SK-N-SH treated with all-trans-retinoic acid at 6 μM for 48 hours (cell line): Measurements from ENCODE around the gene AGMO.

ENCODE experiments used
- ATAC-seq: fragments of 200-7000 bp; cut with Tn5 transposase; 3 replicates; pipeline ENCODE4 v1.9.1; 2020; ENCODE audit warnings: mild to moderate bottlenecking, moderate library complexity
- ARNTL ChIP-seq: fragments of 450-650 bp; formaldehyde crosslinking; IDR thresholded peaks from 2 replicates; pipeline ENCODE4 v1.5.0; 2020; ENCODE audit warnings: low read depth, mild to moderate bottlenecking, moderate library complexity, borderline replicate concordance
- BACH2 ChIP-seq: fragments of 250-450 bp; sonication (Bioruptor Pico); IDR thresholded peaks from 2 replicates; pipeline ENCODE4 v1.9.0; 2021; ENCODE audit warnings: mild to moderate bottlenecking, borderline replicate concordance
- ESRRG ChIP-seq: fragments of 250-450 bp; sonication (Bioruptor Pico); IDR thresholded peaks from 2 replicates; pipeline ENCODE4 v1.6.1; 2021; ENCODE audit warnings: mild to moderate bottlenecking
- GLIS3 ChIP-seq: fragments of 250-450 bp; sonication (Bioruptor Pico); IDR thresholded peaks from 2 replicates; pipeline ENCODE4 v1.5.0; 2020; ENCODE audit warnings: mild to moderate bottlenecking, moderate library complexity
- ISL1 ChIP-seq: fragments of 250-450 bp; sonication (Bioruptor Pico); IDR thresholded peaks from 2 replicates; pipeline ENCODE4 v2.1.2; 2022; ENCODE audit warnings: mild to moderate bottlenecking, moderate library complexity
- PPARA ChIP-seq: fragments of 250-450 bp; sonication (Bioruptor Pico); IDR thresholded peaks from 2 replicates; pipeline ENCODE4 v1.5.0; 2020; ENCODE audit warnings: mild to moderate bottlenecking, borderline replicate concordance
- SNAI2 ChIP-seq: fragments of 250-450 bp; sonication (Bioruptor Pico); IDR thresholded peaks from 2 replicates; pipeline ENCODE4 v1.5.0; 2020; ENCODE audit warnings: mild to moderate bottlenecking, moderate library complexity
- TCF4 ChIP-seq: fragments of 250-450 bp; sonication (Bioruptor Pico); IDR thresholded peaks from 2 replicates; pipeline ENCODE4 v1.8.0; 2021; ENCODE audit warnings: mild to moderate bottlenecking, moderate library complexity, borderline replicate concordance
- TOX ChIP-seq: fragments of 250-450 bp; sonication (Bioruptor Pico); IDR thresholded peaks from 2 replicates; pipeline ENCODE4 v1.8.0; 2021; ENCODE audit warnings: mild to moderate bottlenecking, moderate library complexity, borderline replicate concordance
- ZC3H10 ChIP-seq: fragments of 250-450 bp; sonication (Bioruptor Pico); IDR thresholded peaks from 2 replicates; pipeline ENCODE4 v1.5.1; 2021; ENCODE audit warnings: mild to moderate bottlenecking, moderate library complexity
- ZFP3 ChIP-seq: fragments of 250-450 bp; sonication (Bioruptor Pico); IDR thresholded peaks from 2 replicates; pipeline ENCODE4 v1.5.0; 2020; ENCODE audit warnings: mild to moderate bottlenecking, moderate library complexity
- ZNF565 ChIP-seq: fragments of 450-650 bp; formaldehyde crosslinking; conservative IDR thresholded peaks from 2 replicates; pipeline ENCODE4 v1.5.0; 2020; ENCODE audit warnings: low read depth, mild to moderate bottlenecking, moderate library complexity
- ZNF70 ChIP-seq: fragments of 450-650 bp; formaldehyde crosslinking; IDR thresholded peaks from 2 replicates; pipeline ENCODE4 v1.5.0; 2020; ENCODE audit warnings: mild to moderate bottlenecking, moderate library complexity
- ZNF8 ChIP-seq: fragments of 450-650 bp; formaldehyde crosslinking; IDR thresholded peaks from 2 replicates; pipeline ENCODE4 v1.5.0; 2020; ENCODE audit warnings: mild to moderate bottlenecking, moderate library complexity
- TF ChIP-seq, protein P1 (sequence below): fragments of 250-450 bp; sonication (Bioruptor Pico); IDR thresholded peaks from 2 replicates; pipeline ENCODE4 v1.5.0; 2020; ENCODE audit warnings: mild to moderate bottlenecking, moderate library complexity
- TF ChIP-seq, protein P2 (sequence below): fragments of 250-450 bp; sonication (Bioruptor Pico); IDR thresholded peaks from 2 replicates; pipeline ENCODE4 v1.8.0; 2021; ENCODE audit warnings: low read depth, mild to moderate bottlenecking, moderate library complexity, borderline replicate concordance
- TF ChIP-seq, protein P3 (sequence below): fragments of 250-450 bp; sonication (Bioruptor Pico); IDR thresholded peaks from 2 replicates; pipeline ENCODE4 v1.8.0; 2020; ENCODE audit warnings: mild to moderate bottlenecking, moderate library complexity, borderline replicate concordance
- TF ChIP-seq, protein P4 (sequence below): fragments of 250-450 bp; sonication (Bioruptor Pico); IDR thresholded peaks from 2 replicates; pipeline ENCODE4 v1.5.1; 2021; ENCODE audit warnings: mild to moderate bottlenecking, moderate library complexity

AGMO gene

DNA sequence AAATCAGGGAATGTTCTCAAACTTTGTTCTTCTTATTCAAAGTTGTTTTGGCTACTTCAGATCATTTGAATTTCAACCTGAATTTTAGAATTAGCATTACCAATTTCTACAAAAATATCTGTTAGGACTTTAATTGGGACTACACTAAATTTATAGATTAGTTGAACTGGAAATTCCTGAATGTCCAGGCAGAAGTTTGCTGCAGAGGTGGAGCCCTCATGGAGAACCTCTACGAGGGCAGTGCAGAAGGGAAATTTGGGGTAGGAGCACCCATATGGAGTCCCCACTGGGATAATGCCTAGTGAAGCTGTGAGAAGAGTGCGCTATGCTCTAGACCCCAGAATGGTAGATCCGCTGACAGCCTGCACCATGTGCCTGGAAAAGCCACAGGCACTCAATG is 22.8 kb upstream of the AGMO start:
- no peak for TF ChIP-seq ZC3H10 (CRISPR knock-in tag)
- TF ChIP-seq, protein P1, sequence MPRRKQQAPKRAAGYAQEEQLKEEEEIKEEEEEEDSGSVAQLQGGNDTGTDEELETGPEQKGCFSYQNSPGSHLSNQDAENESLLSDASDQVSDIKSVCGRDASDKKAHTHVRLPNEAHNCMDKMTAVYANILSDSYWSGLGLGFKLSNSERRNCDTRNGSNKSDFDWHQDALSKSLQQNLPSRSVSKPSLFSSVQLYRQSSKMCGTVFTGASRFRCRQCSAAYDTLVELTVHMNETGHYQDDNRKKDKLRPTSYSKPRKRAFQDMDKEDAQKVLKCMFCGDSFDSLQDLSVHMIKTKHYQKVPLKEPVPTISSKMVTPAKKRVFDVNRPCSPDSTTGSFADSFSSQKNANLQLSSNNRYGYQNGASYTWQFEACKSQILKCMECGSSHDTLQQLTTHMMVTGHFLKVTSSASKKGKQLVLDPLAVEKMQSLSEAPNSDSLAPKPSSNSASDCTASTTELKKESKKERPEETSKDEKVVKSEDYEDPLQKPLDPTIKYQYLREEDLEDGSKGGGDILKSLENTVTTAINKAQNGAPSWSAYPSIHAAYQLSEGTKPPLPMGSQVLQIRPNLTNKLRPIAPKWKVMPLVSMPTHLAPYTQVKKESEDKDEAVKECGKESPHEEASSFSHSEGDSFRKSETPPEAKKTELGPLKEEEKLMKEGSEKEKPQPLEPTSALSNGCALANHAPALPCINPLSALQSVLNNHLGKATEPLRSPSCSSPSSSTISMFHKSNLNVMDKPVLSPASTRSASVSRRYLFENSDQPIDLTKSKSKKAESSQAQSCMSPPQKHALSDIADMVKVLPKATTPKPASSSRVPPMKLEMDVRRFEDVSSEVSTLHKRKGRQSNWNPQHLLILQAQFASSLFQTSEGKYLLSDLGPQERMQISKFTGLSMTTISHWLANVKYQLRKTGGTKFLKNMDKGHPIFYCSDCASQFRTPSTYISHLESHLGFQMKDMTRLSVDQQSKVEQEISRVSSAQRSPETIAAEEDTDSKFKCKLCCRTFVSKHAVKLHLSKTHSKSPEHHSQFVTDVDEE (CRISPR knock-in tag), result no peak
- no peak for TF ChIP-seq ZNF8 (CRISPR knock-in tag)
- no peak for TF ChIP-seq BACH2 (CRISPR knock-in tag)
- no peak for TF ChIP-seq ZNF565 (CRISPR knock-in tag)
- TF ChIP-seq ARNTL (CRISPR knock-in tag), result no peak
- no peak for TF ChIP-seq PPARA
- ATAC-seq, result no peak

DNA sequence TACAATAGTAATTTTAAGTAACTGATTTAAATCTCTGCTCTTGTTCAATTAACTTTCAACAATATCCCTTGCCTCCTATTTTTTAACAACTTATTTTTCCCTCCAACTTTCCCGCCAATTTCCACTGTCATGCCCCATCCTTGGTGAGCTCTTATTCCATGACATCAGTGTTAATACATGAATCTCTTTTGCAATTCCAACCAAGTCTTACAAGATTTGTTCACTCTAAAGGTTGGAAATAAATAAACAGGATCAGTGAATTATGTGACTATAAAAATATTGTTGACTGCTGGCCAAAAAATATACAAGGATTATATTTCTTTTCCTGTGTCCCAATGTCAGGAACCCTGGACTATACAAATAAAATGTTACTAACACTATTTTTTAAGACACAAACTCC is 21.0 kb upstream of the AGMO start:
- no peak for ATAC-seq
- TF ChIP-seq ZNF70 (CRISPR knock-in tag) (no peak), ZNF565 (CRISPR knock-in tag) (no peak), ZFP3 (no peak), TOX (CRISPR knock-in tag) (no peak)
- TF ChIP-seq, protein P2, sequence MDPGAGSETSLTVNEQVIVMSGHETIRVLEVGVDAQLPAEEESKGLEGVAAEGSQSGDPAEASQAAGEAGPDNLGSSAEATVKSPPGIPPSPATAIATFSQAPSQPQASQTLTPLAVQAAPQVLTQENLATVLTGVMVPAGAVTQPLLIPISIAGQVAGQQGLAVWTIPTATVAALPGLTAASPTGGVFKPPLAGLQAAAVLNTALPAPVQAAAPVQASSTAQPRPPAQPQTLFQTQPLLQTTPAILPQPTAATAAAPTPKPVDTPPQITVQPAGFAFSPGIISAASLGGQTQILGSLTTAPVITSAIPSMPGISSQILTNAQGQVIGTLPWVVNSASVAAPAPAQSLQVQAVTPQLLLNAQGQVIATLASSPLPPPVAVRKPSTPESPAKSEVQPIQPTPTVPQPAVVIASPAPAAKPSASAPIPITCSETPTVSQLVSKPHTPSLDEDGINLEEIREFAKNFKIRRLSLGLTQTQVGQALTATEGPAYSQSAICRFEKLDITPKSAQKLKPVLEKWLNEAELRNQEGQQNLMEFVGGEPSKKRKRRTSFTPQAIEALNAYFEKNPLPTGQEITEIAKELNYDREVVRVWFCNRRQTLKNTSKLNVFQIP, result no peak

DNA sequence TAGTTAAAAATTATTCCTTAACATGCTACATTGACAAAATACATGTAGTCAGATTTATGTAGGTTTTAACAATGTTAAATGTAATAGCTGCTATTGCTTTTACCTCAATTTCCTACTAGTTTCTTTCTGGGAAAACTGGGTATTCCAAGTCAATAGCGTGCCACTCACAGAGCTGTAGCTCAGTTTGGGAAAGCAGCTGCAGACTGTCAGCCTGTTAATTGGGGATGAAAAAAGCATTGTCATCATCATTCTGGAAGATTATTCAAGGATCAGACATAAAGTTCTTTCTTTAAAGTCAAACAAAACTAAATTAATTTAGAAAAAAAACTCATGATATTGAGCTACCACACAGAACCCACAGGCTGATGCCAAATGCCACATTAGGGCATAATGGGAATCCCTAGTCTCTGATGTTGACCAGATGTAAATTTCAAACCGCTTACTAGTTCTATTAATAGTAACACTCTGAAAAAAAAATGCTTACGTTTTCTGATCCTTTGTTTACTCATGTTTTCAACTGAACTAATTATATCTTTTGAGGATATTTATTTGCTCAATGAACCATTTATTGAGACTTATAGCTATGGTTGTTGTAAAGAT is 19.6 kb upstream of the AGMO start:
- TF ChIP-seq PPARA (no peak), ISL1 (peak; percentile 70)
- ATAC-seq, result peak; percentile 65; the same call in 2 of the 3 replicates

DNA sequence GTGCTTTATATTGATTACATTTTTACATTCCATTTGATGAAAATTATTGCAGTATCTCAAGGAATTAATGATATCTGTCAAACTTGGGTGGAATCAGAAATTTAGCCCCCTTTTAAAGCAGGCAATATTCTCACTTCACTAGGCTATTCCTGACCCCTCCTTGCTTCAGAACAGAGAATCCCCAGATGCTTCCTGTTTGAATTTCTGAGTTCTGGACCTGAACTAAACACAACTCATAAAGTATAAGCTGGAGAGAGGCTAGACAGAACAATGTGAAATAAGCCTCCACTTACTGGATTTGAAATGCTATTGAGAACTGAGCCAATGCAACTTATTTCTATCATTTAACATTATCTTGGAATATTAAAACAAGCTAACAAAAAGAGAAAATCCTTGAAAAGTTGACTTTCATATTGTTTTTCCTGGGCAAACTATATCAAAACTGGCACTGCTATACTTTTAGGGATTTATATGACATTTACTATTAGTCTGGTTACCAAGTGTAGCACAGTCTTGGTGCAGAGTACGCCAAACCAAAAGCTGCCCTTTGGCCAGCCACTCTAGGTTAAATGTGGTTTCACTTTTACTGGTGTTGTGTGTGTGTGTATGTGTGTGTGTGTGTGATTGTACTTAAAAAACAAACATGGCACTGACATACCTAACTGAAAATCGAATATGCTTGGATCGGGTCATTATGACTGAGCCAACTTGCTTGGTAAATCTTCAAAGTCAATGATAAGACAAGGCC is 19.0 kb upstream of the AGMO start:
- TF ChIP-seq TCF4 (CRISPR knock-in tag) (no peak), GLIS3 (CRISPR knock-in tag) (no peak), ZNF565 (CRISPR knock-in tag) (no peak), ZC3H10 (CRISPR knock-in tag) (no peak), TOX (CRISPR knock-in tag) (no peak)
- TF ChIP-seq, protein P3, sequence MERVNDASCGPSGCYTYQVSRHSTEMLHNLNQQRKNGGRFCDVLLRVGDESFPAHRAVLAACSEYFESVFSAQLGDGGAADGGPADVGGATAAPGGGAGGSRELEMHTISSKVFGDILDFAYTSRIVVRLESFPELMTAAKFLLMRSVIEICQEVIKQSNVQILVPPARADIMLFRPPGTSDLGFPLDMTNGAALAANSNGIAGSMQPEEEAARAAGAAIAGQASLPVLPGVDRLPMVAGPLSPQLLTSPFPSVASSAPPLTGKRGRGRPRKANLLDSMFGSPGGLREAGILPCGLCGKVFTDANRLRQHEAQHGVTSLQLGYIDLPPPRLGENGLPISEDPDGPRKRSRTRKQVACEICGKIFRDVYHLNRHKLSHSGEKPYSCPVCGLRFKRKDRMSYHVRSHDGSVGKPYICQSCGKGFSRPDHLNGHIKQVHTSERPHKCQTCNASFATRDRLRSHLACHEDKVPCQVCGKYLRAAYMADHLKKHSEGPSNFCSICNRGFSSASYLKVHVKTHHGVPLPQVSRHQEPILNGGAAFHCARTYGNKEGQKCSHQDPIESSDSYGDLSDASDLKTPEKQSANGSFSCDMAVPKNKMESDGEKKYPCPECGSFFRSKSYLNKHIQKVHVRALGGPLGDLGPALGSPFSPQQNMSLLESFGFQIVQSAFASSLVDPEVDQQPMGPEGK (CRISPR knock-in tag), result no peak
- no peak for ATAC-seq

DNA sequence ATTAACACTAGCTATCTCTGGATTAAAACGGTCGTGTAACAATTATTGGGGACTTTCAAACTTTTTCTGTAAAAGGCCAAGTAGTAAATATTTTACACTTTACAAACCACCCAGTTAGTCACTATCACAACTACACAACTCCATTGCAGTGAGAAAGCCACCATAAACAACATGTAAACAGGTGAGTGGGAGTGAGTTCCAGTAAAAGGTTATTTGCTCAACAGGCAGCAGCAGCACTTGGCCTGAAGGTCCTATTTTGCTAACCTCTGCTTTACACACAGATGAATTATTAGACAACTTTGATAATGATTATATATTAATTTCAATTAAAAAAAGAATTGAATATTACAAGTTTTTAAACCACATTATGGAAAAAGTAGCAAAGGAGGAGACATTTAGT is 15.8 kb upstream of the AGMO start:
- no peak for ATAC-seq
- TF ChIP-seq SNAI2 (CRISPR knock-in tag) (no peak), BACH2 (CRISPR knock-in tag) (no peak), ZNF8 (CRISPR knock-in tag) (no peak), ZFP3 (no peak), GLIS3 (CRISPR knock-in tag) (no peak), ESRRG (CRISPR knock-in tag) (no peak)

DNA sequence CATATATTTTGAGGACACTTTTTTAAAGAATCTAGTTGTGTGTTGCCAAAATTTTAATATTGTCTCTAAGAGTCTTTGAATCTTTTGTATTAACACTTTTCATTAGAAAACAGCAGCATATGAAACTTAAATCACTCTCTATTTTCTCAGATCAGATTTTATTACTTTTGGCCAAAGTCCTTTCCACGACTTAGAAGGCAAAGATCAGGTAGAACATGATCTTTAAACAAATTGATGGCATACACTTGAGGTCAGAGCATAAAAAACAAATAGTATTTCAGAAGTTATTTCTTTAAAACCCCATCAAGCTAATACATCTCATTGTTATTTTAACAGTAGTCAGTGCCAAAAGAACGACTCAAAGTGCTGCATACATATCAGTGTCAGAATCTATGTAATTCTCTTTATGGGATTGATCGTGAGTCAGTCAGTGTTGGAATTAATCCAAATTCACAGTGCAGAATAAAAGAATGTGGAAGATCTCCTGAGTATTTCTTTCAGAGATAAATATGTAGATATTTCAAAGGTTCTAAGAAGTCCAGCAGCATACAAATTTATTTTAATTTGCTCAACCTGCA is 9.6 kb upstream of the AGMO start:
- TF ChIP-seq ESRRG (CRISPR knock-in tag), result no peak
- TF ChIP-seq, protein P3 (CRISPR knock-in tag), result no peak
- no peak for TF ChIP-seq GLIS3 (CRISPR knock-in tag)
- TF ChIP-seq TOX (CRISPR knock-in tag), result peak; percentile 70; the same call in 1 of the 2 replicates
- TF ChIP-seq, protein P4, sequence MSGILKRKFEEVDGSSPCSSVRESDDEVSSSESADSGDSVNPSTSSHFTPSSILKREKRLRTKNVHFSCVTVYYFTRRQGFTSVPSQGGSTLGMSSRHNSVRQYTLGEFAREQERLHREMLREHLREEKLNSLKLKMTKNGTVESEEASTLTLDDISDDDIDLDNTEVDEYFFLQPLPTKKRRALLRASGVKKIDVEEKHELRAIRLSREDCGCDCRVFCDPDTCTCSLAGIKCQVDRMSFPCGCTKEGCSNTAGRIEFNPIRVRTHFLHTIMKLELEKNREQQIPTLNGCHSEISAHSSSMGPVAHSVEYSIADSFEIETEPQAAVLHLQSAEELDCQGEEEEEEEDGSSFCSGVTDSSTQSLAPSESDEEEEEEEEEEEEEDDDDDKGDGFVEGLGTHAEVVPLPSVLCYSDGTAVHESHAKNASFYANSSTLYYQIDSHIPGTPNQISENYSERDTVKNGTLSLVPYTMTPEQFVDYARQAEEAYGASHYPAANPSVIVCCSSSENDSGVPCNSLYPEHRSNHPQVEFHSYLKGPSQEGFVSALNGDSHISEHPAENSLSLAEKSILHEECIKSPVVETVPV (CRISPR knock-in tag), result no peak
- TF ChIP-seq ZNF8 (CRISPR knock-in tag), result no peak
- peak; percentile 39 for TF ChIP-seq ISL1
- TF ChIP-seq, all 23 proteins: peak for 2
- peak; percentile 57 for ATAC-seq
